Activated naive CD4-positive, alpha-beta T cell treated with Interleukin-2 at 50 U/mL for 16 hours (primary cell): ENCODE measurements around the gene GOLGA3.
"Not testable (repeated sequence)": the region's sequence is repeated elsewhere in the genome, so short reads cannot be mapped to it uniquely, and the experiment has no call there.

Experiments
- DNase-seq: peaks from one replicate; pipeline ENCODE4 v3.0.0-alpha.2; 2020

Gene GOLGA3

GRCh38 chr12:132813443-132813842 is 15.2 kb downstream of the GOLGA3 start:
- no peak for DNase-seq

- DNase-seq = peak; percentile 11
Measured at GRCh38 chr12:132812631-132813305, 15.9 kb downstream of the GOLGA3 start.

- DNase-seq = peak; percentile 28
Measured at GRCh38 chr12:132809391-132809790, 19.3 kb downstream of the GOLGA3 start.

- DNase-seq = no peak
Measured at GRCh38 chr12:132807295-132808092, 21.2 kb downstream of the GOLGA3 start.

GRCh38 chr12:132806857-132807256 is 21.8 kb downstream of the GOLGA3 start:
- DNase-seq = no peak

GRCh38 chr12:132804426-132804861 is 24.2 kb downstream of the GOLGA3 start:
- no peak for DNase-seq

- no peak for DNase-seq
Measured at GRCh38 chr12:132803888-132804287, 24.8 kb downstream of the GOLGA3 start.

GRCh38 chr12:132803125-132803524 is 25.5 kb downstream of the GOLGA3 start:
- DNase-seq = no peak

- DNase-seq = no peak
Measured at GRCh38 chr12:132801741-132802140, 26.9 kb downstream of the GOLGA3 start.

- DNase-seq = no peak
Measured at GRCh38 chr12:132798836-132799235, 29.8 kb downstream of the GOLGA3 start.

- DNase-seq = no peak
Measured at GRCh38 chr12:132797820-132798570, 30.7 kb downstream of the GOLGA3 start.

- no peak for DNase-seq
Measured at GRCh38 chr12:132795847-132796246, 32.8 kb downstream of the GOLGA3 start.

GRCh38 chr12:132791940-132792339 is 36.7 kb downstream of the GOLGA3 start:
- not testable (repeated sequence) for DNase-seq

- DNase-seq = no peak
Measured at GRCh38 chr12:132789099-132789471, 39.6 kb downstream of the GOLGA3 start.

GRCh38 chr12:132788375-132789098 is 40.1 kb downstream of the GOLGA3 start:
- no peak for DNase-seq

GRCh38 chr12:132787877-132788276 is 40.8 kb downstream of the GOLGA3 start:
- DNase-seq = no peak

GRCh38 chr12:132786192-132786591 is 42.5 kb downstream of the GOLGA3 start:
- DNase-seq = no peak

- no peak for DNase-seq
Measured at GRCh38 chr12:132784580-132784979, 44.1 kb downstream of the GOLGA3 start.

- no peak for DNase-seq
Measured at GRCh38 chr12:132783917-132784531, 44.6 kb downstream of the GOLGA3 start.

GRCh38 chr12:132781938-132782337 is 46.7 kb downstream of the GOLGA3 start:
- DNase-seq = no peak

GRCh38 chr12:132779781-132780353 is 48.8 kb downstream of the GOLGA3 start:
- no peak for DNase-seq

- no peak for DNase-seq
Measured at GRCh38 chr12:132777614-132778013, 51.1 kb downstream of the GOLGA3 start.
